Brain pericyte (primary cell): ENCODE measurements around the gene PDHA1.

Experiments
- DNase-seq: peaks from one replicate; pipeline ENCODE4 v3.0.0-alpha.2; 2012; ENCODE audit warnings: low read depth, low spot score

The PDHA1 gene

GRCh38 chrX:19375546-19375945 lies 31.8 kb downstream of the PDHA1 start:
- no peak for DNase-seq

GRCh38 chrX:19377799-19378198 lies 34.1 kb downstream of the PDHA1 start:
- DNase-seq: no peak

- no peak for DNase-seq
These were observed 37.6 kb downstream of the PDHA1 start for GRCh38 chrX:19381326-19381725.

GRCh38 chrX:19382555-19383145 lies 38.9 kb downstream of the PDHA1 start:
- DNase-seq: no peak

GRCh38 chrX:19386679-19387078 lies 43.0 kb downstream of the PDHA1 start:
- DNase-seq: no peak

- no peak for DNase-seq
These were observed 44.4 kb downstream of the PDHA1 start for GRCh38 chrX:19388064-19388679.

- no peak for DNase-seq
These were observed 45.0 kb downstream of the PDHA1 start for GRCh38 chrX:19388741-19389140.

GRCh38 chrX:19389227-19389845 lies 45.6 kb downstream of the PDHA1 start:
- no peak for DNase-seq

GRCh38 chrX:19392078-19392477 lies 48.4 kb downstream of the PDHA1 start:
- no peak for DNase-seq

- no peak for DNase-seq
These were observed 49.0 kb downstream of the PDHA1 start for GRCh38 chrX:19392703-19393102.

GRCh38 chrX:19403696-19404095 lies 60.0 kb downstream of the PDHA1 start:
- no peak for DNase-seq

- DNase-seq: no peak
These were observed 66.5 kb downstream of the PDHA1 start for GRCh38 chrX:19410259-19410658.
